Progenitor cell of endocrine pancreas (in vitro differentiated cells): ENCODE data around the gene FOSL1. TPM values are rescaled to one million over a fixed set of nuclear protein-coding genes. Genes with fewer than 3 reads are reported as not detected.

ENCODE experiments used
- DNase-seq: peaks from one replicate; pipeline ENCODE4 v3.0.0; 2021; ENCODE audit warnings: low spot score; ENCODE audit not compliant: unreplicated experiment
- H3K27ac Mint-ChIP-seq: 2 replicates; pipeline ENCODE4 v1.8.0; 2021; ENCODE audit warnings: mild to moderate bottlenecking, moderate library complexity, mixed read lengths
- H3K27me3 Mint-ChIP-seq: 2 replicates; pipeline ENCODE4 v1.8.0; 2021; ENCODE audit warnings: mixed read lengths
- H3K36me3 Mint-ChIP-seq: 2 replicates; pipeline ENCODE4 v1.8.0; 2022; ENCODE audit warnings: mixed read lengths; ENCODE audit not compliant: insufficient read depth
- H3K4me1 Mint-ChIP-seq: 2 replicates; pipeline ENCODE4 v1.8.0; 2021; ENCODE audit warnings: low read depth, mixed read lengths
- H3K4me3 Mint-ChIP-seq: 2 replicates; pipeline ENCODE4 v1.8.0; 2021; ENCODE audit warnings: low read depth, mild to moderate bottlenecking, moderate library complexity, mixed read lengths
- H3K9me3 Mint-ChIP-seq: 2 replicates; pipeline ENCODE4 v1.8.0; 2021; ENCODE audit warnings: low read depth, mixed read lengths
- total RNA-seq: library from RNA; stranded (reverse); gene quantifications from 2 replicates; pipeline ENCODE4 v1.2.1, GENCODE V29; 2021
- TF ChIP-seq, protein P1 (sequence below): fragments of 200-600 bp; sonication (generic); IDR thresholded peaks from one replicate; pipeline ENCODE4 v1.5.0; 2021; ENCODE audit warnings: antibody characterized with exemption, mild to moderate bottlenecking; ENCODE audit not compliant: unreplicated experiment

Gene FOSL1
- total RNA-seq, 1 donor from 2014 or later = 1.7 TPM

- peaks cover 7% of the 10 kb centered on the region for H3K36me3 Mint-ChIP-seq
Measured at GRCh38 chr11:65847746-65848145, 52.4 kb downstream of the FOSL1 start.

DNA sequence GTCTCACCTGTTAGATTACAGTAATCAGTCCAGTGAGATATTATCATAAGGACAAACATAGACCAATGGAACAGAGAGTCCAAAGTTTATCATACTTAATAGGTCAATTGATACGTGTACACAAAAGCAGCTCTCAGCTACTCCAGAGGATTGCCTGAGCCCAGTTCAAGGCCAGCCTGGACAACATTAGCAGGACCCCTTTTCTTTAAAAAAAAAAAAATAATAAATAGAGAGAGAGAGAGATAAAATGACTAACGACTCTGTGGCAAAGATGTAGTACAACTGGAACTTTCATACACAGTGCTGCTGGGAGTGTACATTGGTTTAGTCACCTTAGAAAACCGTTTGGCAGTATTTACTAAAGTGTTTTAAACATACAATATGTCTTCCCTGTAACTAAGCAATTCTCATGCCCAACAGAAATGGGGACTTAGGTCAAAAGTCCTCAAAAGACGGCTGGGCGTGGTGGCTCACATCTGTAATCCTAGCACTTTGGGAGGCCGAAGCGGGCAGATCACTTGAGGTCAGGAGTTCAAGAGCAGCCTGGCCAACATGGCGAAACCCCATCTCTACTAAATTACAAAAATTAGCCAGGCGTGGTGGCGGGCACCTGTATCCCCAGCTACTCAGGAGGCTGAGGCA is 55.8 kb downstream of the FOSL1 start:
- Mint-ChIP-seq H3K4me3 (no peak overlapping the region), H3K27me3 (no peaks in the 10 kb centered on the region), H3K9me3 (no peaks in the 10 kb centered on the region), H3K4me1 (peaks cover 4% of the 10 kb centered on the region), H3K27ac (peak overlapping the region; percentile 17), H3K36me3 (no peaks in the 10 kb centered on the region)
- no peak for DNase-seq
- TF ChIP-seq, protein P1, sequence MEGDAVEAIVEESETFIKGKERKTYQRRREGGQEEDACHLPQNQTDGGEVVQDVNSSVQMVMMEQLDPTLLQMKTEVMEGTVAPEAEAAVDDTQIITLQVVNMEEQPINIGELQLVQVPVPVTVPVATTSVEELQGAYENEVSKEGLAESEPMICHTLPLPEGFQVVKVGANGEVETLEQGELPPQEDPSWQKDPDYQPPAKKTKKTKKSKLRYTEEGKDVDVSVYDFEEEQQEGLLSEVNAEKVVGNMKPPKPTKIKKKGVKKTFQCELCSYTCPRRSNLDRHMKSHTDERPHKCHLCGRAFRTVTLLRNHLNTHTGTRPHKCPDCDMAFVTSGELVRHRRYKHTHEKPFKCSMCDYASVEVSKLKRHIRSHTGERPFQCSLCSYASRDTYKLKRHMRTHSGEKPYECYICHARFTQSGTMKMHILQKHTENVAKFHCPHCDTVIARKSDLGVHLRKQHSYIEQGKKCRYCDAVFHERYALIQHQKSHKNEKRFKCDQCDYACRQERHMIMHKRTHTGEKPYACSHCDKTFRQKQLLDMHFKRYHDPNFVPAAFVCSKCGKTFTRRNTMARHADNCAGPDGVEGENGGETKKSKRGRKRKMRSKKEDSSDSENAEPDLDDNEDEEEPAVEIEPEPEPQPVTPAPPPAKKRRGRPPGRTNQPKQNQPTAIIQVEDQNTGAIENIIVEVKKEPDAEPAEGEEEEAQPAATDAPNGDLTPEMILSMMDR = no peak

More at GRCh38 chr11:65847746-65848145, 52.4 kb downstream of the FOSL1 start:
- DNase-seq = no peak
- TF ChIP-seq, protein P1 = no peak
- H3K4me3 Mint-ChIP-seq = no peak overlapping the region
- H3K27me3 Mint-ChIP-seq = no peaks in the 10 kb centered on the region
- peaks cover 4% of the 10 kb centered on the region for H3K4me1 Mint-ChIP-seq
- H3K9me3 Mint-ChIP-seq = no peaks in the 10 kb centered on the region
- no peak overlapping the region for H3K27ac Mint-ChIP-seq

- H3K27me3 Mint-ChIP-seq = no peaks in the 10 kb centered on the region
- no peak overlapping the region for H3K4me3 Mint-ChIP-seq
- no peak for DNase-seq
- H3K27ac Mint-ChIP-seq = peak overlapping the region; percentile 17
- no peaks in the 10 kb centered on the region for H3K36me3 Mint-ChIP-seq
- peaks cover 3% of the 10 kb centered on the region for H3K4me1 Mint-ChIP-seq
- TF ChIP-seq, protein P1 = no peak
- H3K9me3 Mint-ChIP-seq = no peaks in the 10 kb centered on the region
Measured at GRCh38 chr11:65843811-65844210, 56.4 kb downstream of the FOSL1 start.

DNA sequence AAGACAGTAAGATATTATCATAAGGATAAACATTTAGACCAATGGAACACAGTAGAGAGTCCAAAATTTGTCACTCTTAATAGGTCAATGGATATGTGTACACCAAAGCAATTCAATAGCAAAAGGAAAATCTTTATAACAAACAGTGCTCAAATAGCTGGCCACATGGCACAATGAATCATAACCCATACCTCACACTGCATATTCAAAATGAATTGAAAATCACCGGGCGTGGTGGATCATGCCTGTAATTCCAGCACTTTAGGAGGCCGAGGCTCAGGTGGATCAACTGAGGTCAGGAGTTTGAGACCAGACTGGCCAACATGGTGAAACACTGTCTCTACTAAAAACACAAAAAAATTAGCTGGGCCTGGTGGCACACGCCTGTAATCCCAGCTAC is 58.0 kb downstream of the FOSL1 start:
- H3K4me3 Mint-ChIP-seq = no peak overlapping the region
- peaks cover 3% of the 10 kb centered on the region for H3K4me1 Mint-ChIP-seq
- no peak overlapping the region for H3K27ac Mint-ChIP-seq

More for the DNA sequence above, 58.0 kb downstream of the FOSL1 start:
- Mint-ChIP-seq H3K9me3 (no peaks in the 10 kb centered on the region), H3K27me3 (no peaks in the 10 kb centered on the region), H3K36me3 (no peaks in the 10 kb centered on the region)
- DNase-seq = no peak
- TF ChIP-seq, protein P1 = no peak

Other genes starting within 250 kb of the FOSL1 start
- 54.2 and 54.5 TPM in 2 replicates for gene RELA, start 237.5 kb downstream of the FOSL1 start, total RNA-seq
- 65.8 and 73.1 TPM in 2 replicates for gene KAT5, start 188.1 kb downstream of the FOSL1 start, total RNA-seq
- 38.5 and 44.0 TPM in 2 replicates for gene RNASEH2C, start 179.6 kb downstream of the FOSL1 start, total RNA-seq
- gene AP5B1, start 119.4 kb downstream of the FOSL1 start, total RNA-seq = 18.4 and 19.3 TPM in 2 replicates
- gene OVOL1, start 113.3 kb downstream of the FOSL1 start, total RNA-seq = 12.4 and 12.7 TPM in 2 replicates
- gene SNX32, start 66.4 kb downstream of the FOSL1 start, total RNA-seq = 3.6 and 4.6 TPM in 2 replicates
- 864 and 890 TPM in 2 replicates for gene CFL1, start 42.2 kb downstream of the FOSL1 start, total RNA-seq
- gene MUS81, start 40.0 kb downstream of the FOSL1 start, total RNA-seq = 55.5 and 60.5 TPM in 2 replicates
- gene EFEMP2, start 27.6 kb downstream of the FOSL1 start, total RNA-seq = 84.9 and 90.5 TPM in 2 replicates
- gene CTSW, start 20.6 kb downstream of the FOSL1 start, total RNA-seq = not detected in 2 replicates
- 67.7 and 77.8 TPM in 2 replicates for gene FIBP, start 11.9 kb downstream of the FOSL1 start, total RNA-seq
- 7.4 and 7.9 TPM in 2 replicates for gene CCDC85B, start 9.7 kb downstream of the FOSL1 start, total RNA-seq
- gene C11orf68, start 18.7 kb upstream of the FOSL1 start, total RNA-seq = 23.9 and 28.6 TPM in 2 replicates
- 61.5 and 65.8 TPM in 2 replicates for gene DRAP1, start 19.0 kb upstream of the FOSL1 start, total RNA-seq
- not detected in 2 replicates for gene TSGA10IP, start 45.1 kb upstream of the FOSL1 start, total RNA-seq
- 51.2 and 53.1 TPM in 2 replicates for gene SART1, start 61.3 kb upstream of the FOSL1 start, total RNA-seq
- 40.1 and 42.6 TPM in 2 replicates for gene EIF1AD, start 101.8 kb upstream of the FOSL1 start, total RNA-seq
- gene BANF1, start 102.1 kb upstream of the FOSL1 start, total RNA-seq = 200 and 222 TPM in 2 replicates
- gene CST6, start 111.6 kb upstream of the FOSL1 start, total RNA-seq = not detected in 2 replicates
- not detected in 2 replicates for gene CATSPER1, start 126.1 kb upstream of the FOSL1 start, total RNA-seq
- gene GAL3ST3, start 148.8 kb upstream of the FOSL1 start, total RNA-seq = 3.9 and 4.8 TPM in 2 replicates
- 211 and 216 TPM in 2 replicates for gene SF3B2, start 152.0 kb upstream of the FOSL1 start, total RNA-seq
- gene PACS1, start 169.9 kb upstream of the FOSL1 start, total RNA-seq = 68.3 and 72.3 TPM in 2 replicates